Hematopoietic multipotent progenitor cell treated with erythropoietin and hydrocortisone succinate and interleukin-3 and kit ligand, for 17 days (in vitro differentiated cells): Measurements from ENCODE around the gene TUBB8B.
"Not testable (repeated sequence)": the region's sequence is repeated elsewhere in the genome, so short reads cannot be mapped to it uniquely, and the experiment has no call there.

Experiments
- DNase-seq: peaks from one replicate; pipeline ENCODE4 v3.0.0-alpha.2; 2015; ENCODE audit warnings: low spot score

The TUBB8B gene

DNA sequence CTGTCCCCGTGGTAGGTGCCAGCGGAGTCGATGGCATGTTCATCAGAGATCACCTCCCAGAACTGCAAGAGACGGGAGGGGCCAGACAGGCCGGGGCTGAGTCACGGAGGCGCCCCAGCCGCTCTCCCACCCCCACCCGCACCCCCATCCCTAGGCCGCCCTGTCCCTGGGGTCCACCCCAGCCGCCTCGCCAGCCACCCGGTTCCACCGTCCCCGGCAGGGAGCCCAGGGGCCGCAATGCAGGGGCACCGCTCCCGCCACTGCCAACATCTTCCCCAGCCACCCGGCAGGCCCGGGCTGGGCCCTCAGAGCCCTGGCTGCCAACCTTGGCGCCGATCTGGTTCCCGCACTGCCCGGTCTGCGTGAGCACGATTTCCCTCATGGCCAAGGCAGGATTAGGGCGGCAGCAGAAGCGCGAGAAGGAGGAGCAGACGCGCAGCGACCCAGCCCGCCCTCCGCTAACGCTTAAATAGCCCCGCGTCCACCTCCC lies at the start of gene TUBB8B:
Gene TUBB8B, minus strand, starts transcription at position 440 of the 490 bp plus-strand sequence. Its CDS starts 58 bp downstream, at position 382.
- not testable (repeated sequence) for DNase-seq

DNA sequence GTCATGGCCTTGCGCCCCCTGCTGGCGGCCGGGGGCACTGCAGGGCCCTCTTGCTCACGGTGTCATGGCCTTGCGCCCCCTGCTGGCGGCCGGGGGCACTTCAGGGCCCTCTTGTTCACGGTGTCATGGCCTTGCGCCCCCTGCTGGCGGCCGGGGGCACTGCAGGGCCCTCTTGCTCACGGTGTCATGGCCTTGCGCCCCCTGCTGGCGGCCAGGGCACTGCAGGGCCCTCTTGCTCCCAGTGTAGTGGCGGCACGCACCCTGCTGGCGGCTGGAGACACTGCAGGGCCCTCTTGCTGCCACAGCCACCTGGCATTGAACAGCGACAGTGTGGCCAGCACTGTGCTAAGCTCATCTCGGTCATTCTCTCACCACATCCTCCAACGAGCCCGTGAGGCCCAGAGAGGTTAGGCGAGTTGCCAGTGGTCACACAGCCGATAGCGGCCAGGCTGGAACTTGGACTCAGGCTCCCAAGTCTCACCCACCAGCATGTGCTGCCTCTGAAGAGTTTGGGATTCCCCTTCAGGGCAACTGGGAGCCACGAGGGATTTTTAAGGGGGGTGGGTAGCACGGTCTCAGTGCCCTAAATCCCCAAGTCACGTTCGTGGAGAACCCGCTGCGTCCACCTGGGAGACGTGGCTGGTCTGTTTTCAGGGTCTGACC lies 48.0 kb upstream of the TUBB8B start:
- DNase-seq: not testable (repeated sequence)

DNA sequence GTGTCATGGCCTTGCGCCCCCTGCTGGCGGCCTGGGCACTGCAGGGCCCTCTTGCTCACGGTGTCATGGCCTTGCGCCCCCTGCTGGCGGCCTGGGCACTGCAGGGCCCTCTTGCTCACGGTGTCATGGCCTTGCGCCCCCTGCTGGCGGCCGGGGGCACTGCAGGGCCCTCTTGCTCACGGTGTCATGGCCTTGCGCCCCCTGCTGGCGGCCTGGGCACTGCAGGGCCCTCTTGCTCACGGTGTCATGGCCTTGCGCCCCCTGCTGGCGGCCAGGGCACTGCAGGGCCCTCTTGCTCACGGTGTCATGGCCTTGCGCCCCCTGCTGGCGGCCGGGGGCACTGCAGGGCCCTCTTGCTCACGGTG lies 47.3 kb upstream of the TUBB8B start:
- DNase-seq: not testable (repeated sequence)

DNA sequence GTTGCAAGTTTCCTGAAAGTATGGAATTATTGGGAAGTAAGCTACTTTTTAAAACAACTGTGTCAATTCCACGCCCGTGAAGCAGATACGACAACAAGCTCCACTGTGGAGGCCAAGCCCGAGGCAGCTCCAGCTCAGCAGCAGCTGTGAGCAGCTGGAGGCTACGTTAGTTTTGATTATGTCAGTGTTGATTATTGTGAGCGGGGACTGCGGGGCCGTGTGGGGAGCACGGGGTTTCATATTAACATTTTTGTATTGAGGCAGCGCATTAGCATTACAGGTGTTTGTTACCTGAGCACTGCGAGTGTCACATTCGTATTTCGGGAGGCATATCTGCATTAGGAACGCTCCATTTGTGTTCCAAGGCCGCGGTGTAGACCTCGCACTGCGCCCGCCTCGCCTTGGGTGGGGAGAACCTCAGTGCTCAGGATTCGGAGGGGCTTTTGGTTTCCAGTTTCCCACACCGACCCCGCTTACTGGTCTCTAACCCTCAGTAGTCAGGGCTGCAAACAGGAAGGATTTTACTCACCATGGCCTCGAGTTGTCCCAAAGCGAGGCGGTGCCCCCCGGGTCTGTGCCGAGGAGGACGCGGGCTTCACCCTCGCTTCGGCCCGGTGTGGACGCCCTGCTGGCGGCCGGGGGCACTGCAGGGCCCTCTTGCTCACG lies 46.8 kb upstream of the TUBB8B start:
- peak; percentile 15 for DNase-seq

DNA sequence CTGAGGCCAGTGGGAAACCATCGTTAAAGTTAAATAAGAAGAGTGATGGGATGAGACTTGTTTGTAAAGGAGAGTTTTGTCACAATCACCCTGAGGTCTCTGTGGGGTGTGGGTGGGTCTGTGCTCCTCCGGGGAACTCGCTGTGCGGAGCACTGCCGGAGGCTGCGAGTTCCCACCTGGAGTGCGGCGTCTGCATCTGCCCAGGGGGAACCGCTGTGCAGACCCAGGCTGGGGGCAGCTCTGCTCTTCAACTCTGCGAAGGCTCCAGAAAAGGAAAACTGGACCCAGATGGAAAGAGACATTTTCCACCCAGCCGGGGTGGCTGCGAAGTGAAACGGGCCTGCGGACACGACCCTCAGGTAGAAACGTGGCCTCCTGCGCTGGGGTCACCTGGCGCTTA lies 46.2 kb upstream of the TUBB8B start:
- DNase-seq: not testable (repeated sequence)

DNA sequence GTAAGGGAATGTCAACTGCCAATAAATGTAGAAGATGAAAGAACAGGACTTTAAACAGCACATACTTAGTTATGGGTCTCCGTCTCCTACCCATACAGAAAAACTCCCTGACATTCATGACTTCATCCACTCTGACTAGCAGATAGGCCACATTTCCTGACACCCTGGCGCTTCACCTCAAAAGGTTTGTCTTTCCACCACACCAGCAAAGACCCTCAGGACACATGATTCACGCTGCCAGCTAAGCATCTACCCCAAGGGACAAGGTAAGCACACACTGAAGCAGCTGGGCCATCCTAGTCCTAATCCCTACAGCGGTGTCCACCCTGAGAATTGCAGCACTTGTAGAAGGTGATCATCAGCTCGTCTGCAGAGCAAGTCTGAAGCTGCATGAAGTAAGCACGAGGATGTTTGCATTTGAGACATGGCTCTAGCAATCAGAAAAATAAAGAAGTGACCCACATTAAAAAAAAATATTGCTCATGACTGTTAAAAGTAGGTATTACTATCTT lies 44.5 kb upstream of the TUBB8B start:
- not testable (repeated sequence) for DNase-seq

DNA sequence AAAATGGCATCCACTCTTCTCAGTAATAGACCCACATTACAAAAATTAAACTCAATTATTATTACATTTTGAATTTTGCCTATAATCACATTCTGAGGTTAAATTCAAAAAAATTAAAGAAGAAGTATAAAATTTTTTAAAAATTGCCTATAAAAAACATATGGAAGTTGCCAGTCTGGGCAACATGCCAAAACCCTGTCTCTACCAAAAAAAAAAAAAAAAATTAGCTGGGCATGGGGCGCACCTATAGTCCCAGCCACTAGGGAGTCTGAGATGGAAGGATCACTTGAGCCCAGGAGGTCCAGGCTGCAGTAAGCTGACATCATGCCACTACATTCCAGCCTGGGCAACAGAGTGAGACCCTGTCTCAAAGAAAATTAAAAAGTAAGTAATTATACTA lies 42.1 kb upstream of the TUBB8B start:
- not testable (repeated sequence) for DNase-seq

DNA sequence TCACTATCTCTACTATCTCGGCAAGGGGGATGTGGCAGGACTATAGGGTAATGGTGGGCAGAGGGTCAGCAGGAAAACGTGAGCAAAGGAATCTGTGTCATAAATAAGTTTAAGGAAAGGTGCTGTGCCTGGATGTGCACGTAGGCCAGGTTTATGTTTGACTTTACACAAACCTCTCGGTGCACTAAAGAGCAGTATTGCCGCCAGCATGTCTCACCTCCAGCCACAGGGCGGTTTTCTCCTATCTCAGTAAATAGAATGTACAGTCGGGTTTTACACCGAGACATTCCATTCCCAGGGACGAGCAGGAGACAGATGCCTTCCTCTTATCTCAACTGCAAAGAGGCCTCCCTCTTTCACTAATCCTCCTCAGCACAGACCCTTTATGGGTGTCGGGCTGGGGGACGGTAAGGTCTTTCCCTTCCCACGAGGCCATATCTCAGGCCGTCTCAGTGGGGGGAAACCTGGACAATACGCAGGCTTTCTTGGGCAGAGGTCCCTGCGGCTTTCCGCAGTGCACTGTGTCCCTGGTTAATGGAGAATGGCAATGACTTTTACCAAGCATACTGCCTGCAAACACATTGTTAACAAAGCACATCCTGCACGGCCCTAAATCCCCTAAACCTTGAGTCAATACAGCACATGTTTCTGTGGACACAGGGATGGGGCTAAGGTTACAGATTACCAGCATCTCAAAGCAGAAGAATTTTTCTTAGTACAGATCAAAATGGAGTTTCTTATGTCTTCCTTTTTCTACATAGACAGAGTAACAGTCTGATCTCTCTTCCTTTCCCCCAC lies 41.2 kb upstream of the TUBB8B start:
- not testable (repeated sequence) for DNase-seq

DNA sequence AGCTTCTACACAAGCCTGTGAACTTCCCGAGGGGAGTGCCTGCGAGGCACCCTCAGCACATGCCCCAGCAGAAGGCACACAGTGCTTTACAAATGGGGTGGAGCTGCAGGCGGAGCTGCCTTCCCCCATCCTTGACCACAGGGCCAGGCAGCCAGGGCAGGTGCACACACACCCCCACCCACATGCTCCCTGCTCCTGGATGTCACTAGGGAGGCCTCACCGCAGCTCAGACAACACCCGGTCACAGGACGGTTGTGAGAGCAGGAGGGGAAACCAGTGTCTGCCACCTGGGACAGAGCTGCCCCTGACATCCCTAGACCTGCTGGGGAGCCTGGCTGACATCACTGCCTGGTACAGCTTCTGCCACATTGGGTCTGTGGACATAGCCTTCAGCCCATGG lies 39.7 kb upstream of the TUBB8B start:
- not testable (repeated sequence) for DNase-seq

DNA sequence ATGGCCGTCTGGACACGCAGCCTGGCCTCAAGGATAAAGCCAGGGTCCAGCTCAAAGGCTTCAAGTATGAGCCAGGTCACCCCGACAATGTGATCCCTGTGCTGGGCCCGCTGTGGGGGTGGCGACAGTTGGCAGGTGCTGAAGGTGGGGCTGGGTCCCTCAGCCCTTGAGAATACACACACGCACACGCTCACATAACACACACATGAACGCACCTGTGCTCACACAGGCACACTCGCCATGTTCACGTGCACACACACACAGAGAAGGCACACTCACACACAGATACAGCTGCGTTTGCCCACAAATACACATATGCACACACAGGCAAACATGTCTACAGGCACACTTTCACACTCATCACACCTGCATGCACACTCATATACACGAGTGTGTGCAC lies 35.4 kb upstream of the TUBB8B start:
- DNase-seq: not testable (repeated sequence)

DNA sequence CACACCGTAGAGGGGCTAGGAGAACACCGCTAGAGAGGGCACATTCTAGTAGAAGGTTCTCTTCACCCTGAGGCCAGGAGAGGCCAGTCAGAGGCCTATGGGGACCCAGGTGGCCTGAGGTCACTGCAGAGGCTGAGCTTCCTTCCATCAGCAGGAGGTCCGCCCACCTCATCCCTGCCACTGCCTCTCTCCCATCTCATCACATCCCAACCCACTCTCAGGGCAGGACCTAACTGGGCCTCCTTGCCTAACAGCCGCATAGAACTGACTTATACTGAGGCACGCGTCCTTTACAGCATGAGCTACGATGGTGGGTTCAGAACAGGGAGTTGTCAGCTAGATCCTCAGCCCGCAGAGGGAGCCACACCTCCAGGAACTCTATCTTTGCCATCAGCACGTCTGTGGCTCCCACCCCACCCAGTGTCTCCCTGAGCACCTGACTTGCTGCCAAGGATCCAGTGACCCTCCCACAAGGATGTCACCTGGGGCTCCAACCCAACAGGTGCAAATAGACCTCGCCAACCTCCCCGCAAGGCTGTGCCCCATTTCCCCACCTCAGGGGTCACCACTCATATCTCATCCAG lies 33.3 kb upstream of the TUBB8B start:
- not testable (repeated sequence) for DNase-seq

DNA sequence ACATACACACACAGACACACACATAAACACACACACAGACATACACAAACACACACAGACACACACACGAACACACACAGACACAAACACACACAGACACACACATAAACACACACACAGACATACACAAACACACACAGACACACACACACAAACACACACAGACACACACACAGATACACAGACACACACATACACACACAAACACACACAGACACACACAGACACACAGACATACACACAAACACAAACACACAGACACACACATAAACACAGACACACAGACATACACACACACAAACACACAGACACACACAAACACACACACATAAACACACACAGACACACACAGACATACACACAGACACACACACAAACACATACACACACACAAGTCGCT lies 31.5 kb upstream of the TUBB8B start:
- not testable (repeated sequence) for DNase-seq

DNA sequence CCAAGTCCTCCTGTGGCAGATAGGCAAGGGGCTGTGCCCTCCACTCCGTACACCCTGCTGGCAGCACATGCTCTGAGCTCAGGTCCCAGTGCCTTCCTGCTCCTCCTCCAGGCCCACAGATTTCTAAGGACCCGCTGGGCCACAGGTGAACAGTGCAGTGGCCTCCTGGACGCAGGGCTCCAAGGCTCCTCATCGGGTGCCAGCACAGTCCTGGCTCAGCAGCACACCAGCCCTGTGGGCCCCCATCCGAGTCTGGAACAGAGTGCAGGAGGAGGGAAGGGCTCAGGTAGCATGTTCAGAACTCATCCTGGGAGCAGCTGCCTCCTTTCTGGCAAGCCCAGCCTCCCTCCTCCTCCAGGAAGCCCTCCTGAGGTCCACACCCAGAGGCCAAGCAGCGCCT lies 30.8 kb upstream of the TUBB8B start:
- not testable (repeated sequence) for DNase-seq

DNA sequence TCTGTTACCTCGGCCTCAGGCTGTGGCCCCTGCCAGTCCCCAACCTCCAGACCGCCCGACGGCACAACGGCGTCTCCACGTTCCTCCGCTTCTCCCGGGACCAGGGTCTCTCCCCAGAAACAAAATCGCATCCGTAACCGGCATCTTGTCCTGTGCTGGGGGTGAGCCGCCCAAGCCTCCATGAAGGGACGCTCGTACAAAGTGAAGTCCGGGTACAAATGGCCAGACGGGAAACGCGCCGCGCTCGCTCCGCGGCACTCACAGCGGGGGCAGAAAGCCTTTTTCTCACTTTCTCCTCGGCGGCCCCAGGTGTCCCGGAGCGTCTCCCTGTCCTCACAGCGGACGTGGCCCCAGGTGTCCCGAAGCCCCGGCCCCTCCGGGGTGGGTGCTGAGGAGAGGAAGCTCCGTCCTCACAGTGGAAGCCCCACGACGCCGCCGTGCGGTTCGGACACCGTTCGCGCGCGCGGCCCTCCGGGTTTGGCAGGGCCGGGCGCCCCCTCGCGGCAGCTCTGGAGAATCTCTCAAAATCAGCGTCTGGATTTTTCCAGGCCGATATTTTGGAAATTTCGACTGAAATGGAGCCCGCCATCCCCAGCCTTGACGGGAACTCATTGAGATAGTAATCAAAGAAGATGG lies 26.2 kb upstream of the TUBB8B start:
- DNase-seq: not testable (repeated sequence)

DNA sequence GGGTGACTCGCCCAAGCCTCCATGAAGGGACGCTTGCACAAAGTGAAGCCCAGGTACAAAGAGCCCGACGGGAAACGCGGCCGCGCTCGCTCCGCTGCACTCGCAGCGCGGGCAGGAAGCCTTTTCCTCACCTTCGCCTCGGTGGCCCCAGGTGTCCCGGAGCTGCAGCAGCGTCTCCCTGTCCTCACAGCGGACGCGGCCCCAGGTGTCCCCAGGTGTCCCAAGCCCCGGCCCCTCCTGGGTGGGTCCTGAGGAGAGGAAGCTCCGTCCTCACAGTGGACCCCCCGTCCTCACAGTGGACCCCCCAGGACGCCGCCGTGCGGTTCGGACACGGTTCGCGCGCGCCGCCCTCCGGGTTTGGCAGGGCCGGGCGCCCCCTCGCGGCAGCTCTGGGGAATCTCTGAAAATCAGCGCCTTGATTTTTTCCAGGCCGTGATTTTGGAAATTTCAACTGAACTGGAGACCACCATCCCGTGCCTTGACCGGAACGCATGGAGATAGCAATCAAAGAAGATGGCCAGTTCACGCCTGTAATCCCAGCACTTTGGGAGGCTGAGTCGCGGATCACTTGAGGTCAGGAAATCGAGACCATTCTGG lies 23.9 kb upstream of the TUBB8B start:
- DNase-seq: not testable (repeated sequence)

DNA sequence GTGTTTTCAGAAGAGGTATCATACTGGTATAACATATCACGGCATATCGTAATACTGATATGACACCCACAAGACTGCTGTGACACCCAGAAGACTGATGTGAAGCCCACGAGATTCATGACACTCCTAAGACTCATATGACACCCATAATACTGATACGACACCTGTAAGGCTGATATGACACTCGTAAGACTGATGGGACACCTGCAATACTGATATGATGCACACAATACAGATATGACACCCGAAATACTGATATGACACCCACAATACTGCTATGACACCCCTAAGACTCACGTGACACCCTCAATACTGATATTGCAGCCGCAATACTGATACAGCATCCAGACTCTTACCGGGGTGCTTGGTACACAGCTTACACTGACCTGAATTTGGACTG lies 18.3 kb upstream of the TUBB8B start:
- DNase-seq: not testable (repeated sequence)

DNA sequence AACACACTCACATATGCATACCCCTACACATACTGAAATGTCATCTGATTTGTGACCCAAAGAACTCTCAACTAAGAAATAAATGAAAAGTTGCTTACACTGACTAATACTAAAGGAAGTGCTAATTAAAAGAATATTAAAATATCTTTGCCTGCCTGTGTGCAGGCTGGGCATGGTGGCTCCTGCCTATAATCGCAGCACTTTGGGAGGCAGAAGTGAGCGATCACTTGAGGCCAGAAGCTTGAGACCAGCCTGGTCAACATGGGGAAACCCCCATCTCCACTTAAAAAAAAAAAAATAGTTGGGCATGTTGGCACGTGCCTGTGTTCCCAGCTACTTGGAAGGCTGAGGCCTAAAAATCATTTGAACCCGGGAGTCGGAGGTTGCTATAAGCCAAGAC lies 14.9 kb upstream of the TUBB8B start:
- DNase-seq: not testable (repeated sequence)

DNA sequence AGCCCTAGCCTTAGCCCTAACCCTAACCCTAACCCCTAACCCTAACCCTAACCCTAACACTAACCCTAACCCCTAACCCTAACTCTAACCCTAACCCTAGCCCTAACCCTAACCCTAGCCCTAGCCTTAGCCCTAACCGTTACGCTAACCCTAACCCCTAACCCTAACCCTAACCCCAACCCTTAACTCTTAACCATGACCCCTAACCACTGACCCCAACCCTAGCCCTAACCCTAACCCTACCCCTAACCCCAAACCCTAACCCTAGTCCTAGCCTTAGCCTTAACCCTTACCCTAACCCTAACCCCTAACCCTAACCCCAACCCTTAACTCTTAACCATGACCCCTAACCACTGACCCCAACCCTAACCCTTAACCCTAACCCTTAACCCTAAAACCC lies 14.2 kb upstream of the TUBB8B start:
- DNase-seq: peak; percentile 46

DNA sequence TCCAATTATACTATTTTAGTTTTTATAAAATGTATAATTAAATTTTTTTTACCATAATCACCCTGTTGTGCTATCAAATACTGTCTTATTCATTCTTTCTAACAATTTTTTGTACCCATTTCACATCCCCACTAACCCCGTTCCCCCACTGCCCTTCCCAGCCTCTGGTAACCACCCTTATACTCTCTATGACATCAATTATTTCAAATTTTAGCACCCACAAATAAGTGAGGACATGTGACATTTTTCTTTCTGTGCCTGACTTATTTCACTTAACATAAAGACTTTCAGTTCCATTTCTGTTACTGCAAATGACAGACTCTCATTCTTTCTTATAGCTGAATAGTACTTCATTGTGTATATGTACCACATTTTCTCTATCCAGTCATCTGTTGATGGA lies 5.0 kb upstream of the TUBB8B start:
- not testable (repeated sequence) for DNase-seq

DNA sequence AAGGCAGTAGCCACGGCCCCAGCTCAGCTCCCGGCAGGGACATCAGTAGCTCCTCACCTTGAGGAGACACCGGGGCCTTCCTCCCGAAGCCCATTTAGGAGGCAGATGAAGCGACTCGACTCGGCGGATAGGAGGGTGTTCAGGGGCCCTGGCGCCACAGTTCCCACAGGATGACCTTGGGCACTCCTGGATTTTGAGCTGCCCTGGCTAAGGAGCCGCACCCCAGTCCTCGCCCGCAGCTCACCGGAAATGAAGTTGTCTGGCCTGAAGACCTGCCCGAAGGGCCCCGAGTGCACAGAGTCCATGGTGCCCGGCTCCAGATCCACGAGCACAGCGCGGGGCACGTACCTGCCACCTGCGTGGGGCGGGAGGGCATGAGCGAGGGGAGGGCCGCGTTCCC lies 719 bp downstream of the TUBB8B start:
- not testable (repeated sequence) for DNase-seq

DNA sequence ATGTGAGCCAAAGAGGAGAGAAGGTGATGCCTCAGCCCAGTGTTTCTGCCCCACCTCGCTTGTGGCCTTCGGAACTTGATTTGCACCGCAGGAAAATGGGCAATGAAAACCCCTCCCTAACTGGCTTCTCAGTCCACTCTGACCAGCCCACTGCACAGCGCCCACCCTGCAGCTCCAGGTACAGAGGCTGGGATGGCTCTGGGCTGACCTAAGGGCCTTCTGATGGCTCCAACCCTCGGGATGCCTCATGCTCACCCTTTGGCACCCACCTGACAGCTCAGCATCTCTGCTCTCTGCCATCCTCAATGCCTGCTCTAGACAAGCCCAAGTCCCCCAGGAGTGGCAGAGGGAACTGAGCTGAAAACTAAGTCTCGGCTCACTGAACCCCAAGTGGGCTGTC lies 36.2 kb downstream of the TUBB8B start:
- not testable (repeated sequence) for DNase-seq
